Type B pancreatic cell (in vitro differentiated cells): Measurements from ENCODE around the gene NFATC3. TPM values are rescaled to one million over a fixed set of nuclear protein-coding genes. Genes with fewer than 3 reads are reported as not detected.
A peak's percentile ranks its signal among the peaks of the same experiment; 100 is the strongest.
"Not testable (repeated sequence)": the region's sequence is repeated elsewhere in the genome, so short reads cannot be mapped to it uniquely, and the experiment has no call there.

Experiments
- DNase-seq: peaks from one replicate; pipeline ENCODE4 v3.0.0; 2021; ENCODE audit warnings: mixed read lengths; ENCODE audit not compliant: unreplicated experiment; ENCODE audit errors: extremely low spot score
- H3K27ac Mint-ChIP-seq: 2 replicates; pipeline ENCODE4 v1.8.0; 2021; ENCODE audit warnings: mild to moderate bottlenecking, mixed read lengths
- H3K27me3 Mint-ChIP-seq: 2 replicates; pipeline ENCODE4 v1.8.0; 2021; ENCODE audit warnings: mixed read lengths
- H3K36me3 Mint-ChIP-seq: 2 replicates; pipeline ENCODE4 v1.8.0; 2021; ENCODE audit warnings: mixed read lengths
- H3K4me1 Mint-ChIP-seq: one replicate; pipeline ENCODE4 v1.8.0; 2021; ENCODE audit warnings: mixed read lengths; ENCODE audit not compliant: unreplicated experiment
- H3K4me3 Mint-ChIP-seq: 2 replicates; pipeline ENCODE4 v1.8.0; 2021; ENCODE audit warnings: mild to moderate bottlenecking, mixed read lengths
- H3K9me3 Mint-ChIP-seq: 2 replicates; pipeline ENCODE4 v1.8.0; 2021; ENCODE audit warnings: mixed read lengths
- CTCF ChIP-seq: fragments of 200-600 bp; sonication (generic); conservative IDR thresholded peaks from 2 replicates; pipeline ENCODE4 v1.5.0; 2021; ENCODE audit warnings: antibody characterized with exemption, mild to moderate bottlenecking
- total RNA-seq: library from RNA; stranded (reverse); gene quantifications from 2 replicates; pipeline ENCODE4 v1.2.1, GENCODE V29; 2021; ENCODE audit warnings: low replicate concordance

The NFATC3 gene
- total RNA-seq, 1 donor from 2014 or later, result 55.5 TPM

GRCh38 chr16:68088130-68088972 is 3.2 kb downstream of the NFATC3 start:
- DNase-seq, result no peak
- H3K27ac Mint-ChIP-seq, result no peak overlapping the region
- H3K27me3 Mint-ChIP-seq, result no peaks in the 10 kb centered on the region
- no peaks in the 10 kb centered on the region for H3K9me3 Mint-ChIP-seq
- no peak for TF ChIP-seq CTCF
- peaks cover 43% of the 10 kb centered on the region for H3K4me1 Mint-ChIP-seq
- peak overlapping the region; percentile 73 for H3K4me3 Mint-ChIP-seq
- H3K36me3 Mint-ChIP-seq, result no peaks in the 10 kb centered on the region

GRCh38 chr16:68089067-68089466 is 3.9 kb downstream of the NFATC3 start:
- Mint-ChIP-seq H3K4me1 (peaks cover 40% of the 10 kb centered on the region), H3K4me3 (no peak overlapping the region), H3K9me3 (no peaks in the 10 kb centered on the region), H3K36me3 (no peaks in the 10 kb centered on the region), H3K27me3 (no peaks in the 10 kb centered on the region), H3K27ac (no peak overlapping the region)
- DNase-seq, result no peak
- TF ChIP-seq CTCF, result no peak

GRCh38 chr16:68090130-68090529 is 5.0 kb downstream of the NFATC3 start:
- Mint-ChIP-seq H3K36me3 (no peaks in the 10 kb centered on the region), H3K9me3 (no peaks in the 10 kb centered on the region), H3K4me1 (peaks cover 46% of the 10 kb centered on the region), H3K4me3 (no peak overlapping the region), H3K27me3 (no peaks in the 10 kb centered on the region), H3K27ac (no peak overlapping the region)
- no peak for TF ChIP-seq CTCF
- DNase-seq, result no peak

- no peaks in the 10 kb centered on the region for H3K36me3 Mint-ChIP-seq
- H3K4me1 Mint-ChIP-seq, result peaks cover 46% of the 10 kb centered on the region
- no peak overlapping the region for H3K4me3 Mint-ChIP-seq
- H3K9me3 Mint-ChIP-seq, result no peaks in the 10 kb centered on the region
- DNase-seq, result no peak
- H3K27me3 Mint-ChIP-seq, result no peaks in the 10 kb centered on the region
- peak overlapping the region; percentile 0 for H3K27ac Mint-ChIP-seq
- no peak for TF ChIP-seq CTCF
Observed at GRCh38 chr16:68090533-68090932, 5.4 kb downstream of the NFATC3 start.

GRCh38 chr16:68091380-68092261 is 6.5 kb downstream of the NFATC3 start:
- H3K4me3 Mint-ChIP-seq, result no peak overlapping the region
- no peak for DNase-seq
- H3K36me3 Mint-ChIP-seq, result no peaks in the 10 kb centered on the region
- H3K4me1 Mint-ChIP-seq, result peaks cover 44% of the 10 kb centered on the region
- H3K9me3 Mint-ChIP-seq, result no peaks in the 10 kb centered on the region
- H3K27ac Mint-ChIP-seq, result peak overlapping the region; percentile 30
- no peaks in the 10 kb centered on the region for H3K27me3 Mint-ChIP-seq
- no peak for TF ChIP-seq CTCF

- peaks cover 40% of the 10 kb centered on the region for H3K4me1 Mint-ChIP-seq
- H3K27me3 Mint-ChIP-seq, H3K9me3 Mint-ChIP-seq, DNase-seq, H3K4me3 Mint-ChIP-seq, H3K36me3 Mint-ChIP-seq, H3K27ac Mint-ChIP-seq: not testable (repeated sequence)
Observed at GRCh38 chr16:68092275-68092674, 7.1 kb downstream of the NFATC3 start.
